Parathyroid adenoma (tissue), 2 donors: ENCODE measurements around the gene DNMT1.

Source experiments
- H2AFZ ChIP-seq: fragments of 300-600 bp; sonication (generic); one replicate; pipeline ENCODE4 v1.7.0; 2017; ENCODE audit warnings: antibody characterized with exemption, mild to moderate bottlenecking
- H3K27ac ChIP-seq: fragments of 300-600 bp; sonication (generic); one replicate; pipeline ENCODE4 v1.7.0; 2017
- H3K27me3 ChIP-seq: fragments of 300-600 bp; sonication (generic); one replicate; pipeline ENCODE4 v1.7.0; 2017; ENCODE audit warnings: low read length; ENCODE audit not compliant: control insufficient read depth, insufficient read depth
- H3K36me3 ChIP-seq: fragments of 300-600 bp; sonication (generic); one replicate; pipeline ENCODE4 v1.7.0; 2017; ENCODE audit warnings: low read length; ENCODE audit not compliant: control insufficient read depth, insufficient read depth
- H3K4me1 ChIP-seq: fragments of 300-600 bp; sonication (generic); one replicate; pipeline ENCODE4 v1.7.0; 2017; ENCODE audit warnings: control low read depth
- H3K4me2 ChIP-seq: fragments of 300-600 bp; sonication (generic); one replicate; pipeline ENCODE4 v1.7.0; 2017; ENCODE audit warnings: low read length
- H3K4me3 ChIP-seq: fragments of 300-600 bp; sonication (generic); one replicate; pipeline ENCODE4 v1.7.0; 2017; ENCODE audit warnings: low read depth, low read length
- H3K79me2 ChIP-seq: fragments of 300-600 bp; sonication (generic); one replicate; pipeline ENCODE4 v1.7.0; 2017; ENCODE audit warnings: control low read depth
- H3K9ac ChIP-seq: fragments of 300-600 bp; sonication (generic); one replicate; pipeline ENCODE4 v1.7.0; 2017; ENCODE audit warnings: mild to moderate bottlenecking
- H3K9me3 ChIP-seq: fragments of 300-600 bp; sonication (generic); one replicate; pipeline ENCODE4 v1.7.0; 2017; ENCODE audit warnings: low read length; ENCODE audit not compliant: control insufficient read depth
- TF ChIP-seq, protein P1 (sequence below): fragments of 300-600 bp; sonication (generic); IDR thresholded peaks from one replicate; pipeline ENCODE4 v1.7.0; 2017; ENCODE audit warnings: antibody characterized with exemption, mild to moderate bottlenecking
- donor health status: primary hyperparathyroidism.

The DNMT1 gene

DNA sequence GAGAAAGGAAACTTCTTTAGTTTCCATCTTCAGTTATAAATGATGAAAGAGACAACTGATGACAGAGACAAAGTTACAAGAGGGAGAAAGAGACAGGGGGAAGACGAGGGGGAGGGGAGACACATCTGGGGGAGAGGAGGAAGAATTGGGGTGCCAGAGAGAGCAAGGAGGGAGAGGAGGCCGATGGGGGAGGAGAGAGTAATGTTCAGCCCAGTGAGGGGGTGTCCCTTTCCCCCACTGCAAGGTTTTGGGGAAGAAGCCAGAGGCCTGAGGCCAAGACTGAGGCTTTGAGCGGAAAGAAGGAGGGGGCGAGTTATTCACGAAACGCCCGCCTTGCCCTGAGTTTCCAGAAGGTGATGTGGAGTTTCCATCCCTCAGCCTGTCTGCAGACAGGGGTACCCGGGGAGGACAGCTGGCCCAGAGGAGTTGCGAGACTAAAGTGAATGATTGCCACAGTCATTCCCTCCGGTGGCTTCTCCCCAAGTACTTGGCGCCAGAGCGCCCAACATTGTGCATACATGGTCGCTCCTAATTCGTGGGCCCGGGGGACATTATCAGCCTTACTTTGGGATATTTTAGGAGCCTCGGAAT is 89.1 kb downstream of the DNMT1 start:
- H3K9me3 ChIP-seq, result no peaks in the 10 kb centered on the region
- H3K27me3 ChIP-seq, result no peaks in the 10 kb centered on the region
- H2AFZ ChIP-seq, result peak overlapping the region; percentile 60
- peak overlapping the region; percentile 43 for H3K27ac ChIP-seq
- no peak overlapping the region for H3K9ac ChIP-seq
- no peaks in the 10 kb centered on the region for H3K79me2 ChIP-seq
- H3K4me3 ChIP-seq, result peak overlapping the region; percentile 2
- H3K4me1 ChIP-seq, result peaks cover 5% of the 10 kb centered on the region
- TF ChIP-seq, protein P1, sequence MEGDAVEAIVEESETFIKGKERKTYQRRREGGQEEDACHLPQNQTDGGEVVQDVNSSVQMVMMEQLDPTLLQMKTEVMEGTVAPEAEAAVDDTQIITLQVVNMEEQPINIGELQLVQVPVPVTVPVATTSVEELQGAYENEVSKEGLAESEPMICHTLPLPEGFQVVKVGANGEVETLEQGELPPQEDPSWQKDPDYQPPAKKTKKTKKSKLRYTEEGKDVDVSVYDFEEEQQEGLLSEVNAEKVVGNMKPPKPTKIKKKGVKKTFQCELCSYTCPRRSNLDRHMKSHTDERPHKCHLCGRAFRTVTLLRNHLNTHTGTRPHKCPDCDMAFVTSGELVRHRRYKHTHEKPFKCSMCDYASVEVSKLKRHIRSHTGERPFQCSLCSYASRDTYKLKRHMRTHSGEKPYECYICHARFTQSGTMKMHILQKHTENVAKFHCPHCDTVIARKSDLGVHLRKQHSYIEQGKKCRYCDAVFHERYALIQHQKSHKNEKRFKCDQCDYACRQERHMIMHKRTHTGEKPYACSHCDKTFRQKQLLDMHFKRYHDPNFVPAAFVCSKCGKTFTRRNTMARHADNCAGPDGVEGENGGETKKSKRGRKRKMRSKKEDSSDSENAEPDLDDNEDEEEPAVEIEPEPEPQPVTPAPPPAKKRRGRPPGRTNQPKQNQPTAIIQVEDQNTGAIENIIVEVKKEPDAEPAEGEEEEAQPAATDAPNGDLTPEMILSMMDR, result no peak
- H3K4me2 ChIP-seq, result peak overlapping the region; percentile 8
- no peaks in the 10 kb centered on the region for H3K36me3 ChIP-seq

DNA sequence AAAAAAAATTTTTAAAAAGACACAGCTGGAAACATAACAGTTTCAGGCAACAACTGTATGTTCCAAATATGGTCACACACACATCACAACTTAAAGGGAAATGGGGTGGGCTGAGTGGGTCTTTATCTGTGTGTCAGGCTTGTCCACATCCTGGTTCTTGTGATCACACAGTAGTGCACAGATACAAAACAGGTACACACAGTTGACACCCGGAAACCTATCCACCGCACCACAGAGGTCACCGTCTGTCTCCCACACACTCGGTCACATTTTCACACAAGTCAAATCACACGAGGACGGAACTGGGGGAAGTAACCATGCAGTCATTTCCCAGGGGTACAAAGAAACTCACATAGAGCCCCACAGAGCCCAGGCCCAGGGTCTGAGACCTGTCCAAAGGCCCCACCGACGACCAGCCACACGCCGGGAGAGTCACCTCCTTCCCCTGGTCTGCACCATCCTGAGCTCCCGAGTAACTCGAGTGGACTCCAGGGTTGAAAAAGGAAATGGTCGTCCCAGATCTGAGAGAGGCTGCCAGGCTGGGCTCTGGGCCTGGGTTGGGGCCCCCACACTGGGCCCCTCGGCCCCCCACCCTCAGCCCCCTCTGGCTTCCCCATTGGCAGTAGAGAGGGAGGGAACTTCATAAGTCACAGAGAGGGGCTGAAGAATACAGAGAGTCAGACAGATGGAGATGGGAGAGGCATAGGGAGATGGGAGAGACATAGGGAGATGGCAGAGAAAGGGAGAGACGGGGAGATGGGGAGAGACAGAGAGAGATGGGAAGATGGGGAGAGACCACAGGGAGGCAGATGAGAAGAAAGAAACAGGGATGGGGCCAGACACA is 89.9 kb downstream of the DNMT1 start:
- H3K79me2 ChIP-seq, result no peaks in the 10 kb centered on the region
- no peak overlapping the region for H3K4me2 ChIP-seq
- H3K27me3 ChIP-seq, result no peaks in the 10 kb centered on the region
- no peaks in the 10 kb centered on the region for H3K9me3 ChIP-seq
- H3K4me3 ChIP-seq, result no peak overlapping the region
- H3K36me3 ChIP-seq, result no peaks in the 10 kb centered on the region
- peak overlapping the region; percentile 60 for H2AFZ ChIP-seq
- TF ChIP-seq, protein P1, result no peak
- H3K4me1 ChIP-seq, result peaks cover 5% of the 10 kb centered on the region
- peak overlapping the region; percentile 11 for H3K27ac ChIP-seq
- H3K9ac ChIP-seq, result no peak overlapping the region

GRCh38 chr19:10104130-10104513 is 90.6 kb downstream of the DNMT1 start:
- H3K27ac ChIP-seq, result no peak overlapping the region
- no peak overlapping the region for H3K9ac ChIP-seq
- no peaks in the 10 kb centered on the region for H3K27me3 ChIP-seq
- no peaks in the 10 kb centered on the region for H3K36me3 ChIP-seq
- H2AFZ ChIP-seq, result no peak overlapping the region
- no peak overlapping the region for H3K4me3 ChIP-seq
- peaks cover 5% of the 10 kb centered on the region for H3K4me1 ChIP-seq
- no peak overlapping the region for H3K4me2 ChIP-seq
- H3K79me2 ChIP-seq, result no peaks in the 10 kb centered on the region
- TF ChIP-seq, protein P1, result no peak
- no peaks in the 10 kb centered on the region for H3K9me3 ChIP-seq

- H3K79me2 ChIP-seq, result no peaks in the 10 kb centered on the region
Observed at GRCh38 chr19:10102787-10103236, 91.9 kb downstream of the DNMT1 start.

More at GRCh38 chr19:10102787-10103236, 91.9 kb downstream of the DNMT1 start:
- Histone ChIP-seq H2AFZ (no peak overlapping the region), H3K27me3 (no peaks in the 10 kb centered on the region), H3K27ac (no peak overlapping the region), H3K4me3 (no peak overlapping the region), H3K4me2 (no peak overlapping the region), H3K9me3 (no peaks in the 10 kb centered on the region), H3K36me3 (no peaks in the 10 kb centered on the region), H3K4me1 (peaks cover 5% of the 10 kb centered on the region), H3K9ac (no peak overlapping the region)
- TF ChIP-seq, protein P1, result no peak
